Measurements from ENCODE around the gene P2RX3. TPM values are rescaled to one million over a fixed set of nuclear protein-coding genes. Genes with fewer than 3 reads are reported as not detected.

P2RX3 gene
- total and polyA plus RNA-seq, 4 experiments from 2014 or later: not detected

DNA sequence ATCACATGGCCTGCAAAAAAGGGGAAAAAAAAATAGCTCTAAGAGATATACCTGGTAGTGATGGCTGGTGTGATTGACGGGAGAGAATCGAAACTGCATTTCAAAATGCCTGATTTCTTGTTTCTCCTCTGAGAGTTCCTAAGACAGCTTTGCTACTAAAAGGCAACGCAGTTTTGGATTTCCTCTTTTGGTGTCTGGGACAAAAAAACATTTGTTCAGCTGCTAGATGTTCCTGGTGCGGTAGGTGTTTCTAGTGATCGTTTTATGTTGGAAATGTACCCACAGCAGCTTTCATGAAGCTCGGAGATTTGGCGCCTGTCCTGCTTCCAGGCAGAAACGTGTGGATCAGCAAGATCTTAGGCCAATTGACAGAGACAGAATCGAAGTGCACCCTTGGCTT lies 18.1 kb downstream of the P2RX3 start:
- no peaks in the 10 kb centered on the region for H3K27me3 ChIP-seq (ENCODE audit: insufficient read depth, low read length)
- ChIA-PET POLR2A (ENCODE audit: partially characterized antibody) (no interaction called here), CTCF (ENCODE audit: partially characterized antibody) (interaction anchor here (1.3 to 7.8 kb wide), 2 partner anchors 8 to 137 kb away, joined by 3 to 70 read pairs; no protein-coding TSS in a partner anchor)
- intact Hi-C loops (cut with micrococcal nuclease): no loop called here
- no peaks in the 10 kb centered on the region for H3K36me3 ChIP-seq (ENCODE audit: insufficient read depth, low read length)
- no peak for DNase-seq
- H3K4me1 Mint-ChIP-seq: no peaks in the 10 kb centered on the region
- peaks cover 0 to under 1% (median 0%) of the 10 kb centered on the region in 8 donors for H3K9me3 Mint-ChIP-seq
- no peaks in the 10 kb centered on the region for H3K36me3 Mint-ChIP-seq
- H3K27ac Mint-ChIP-seq: no peak overlapping the region
- H3K9me3 ChIP-seq (ENCODE audit: control insufficient read depth in 1 of 2, low read length in 2 of 2): no peaks in the 10 kb centered on the region
- H3K4me3 ChIP-seq (ENCODE audit: low read length in 2 of 2): no peak overlapping the region
- no peak overlapping the region for H3K27ac ChIP-seq (ENCODE audit: low read depth, low read length)
- no peaks in the 10 kb centered on the region for H3K4me1 ChIP-seq (ENCODE audit: insufficient read depth, low read length)
- H3K4me3 Mint-ChIP-seq: no peak overlapping the region
- H3K27me3 Mint-ChIP-seq: peaks cover 5 to 10% of the 10 kb centered on the region in 2 donors

DNA sequence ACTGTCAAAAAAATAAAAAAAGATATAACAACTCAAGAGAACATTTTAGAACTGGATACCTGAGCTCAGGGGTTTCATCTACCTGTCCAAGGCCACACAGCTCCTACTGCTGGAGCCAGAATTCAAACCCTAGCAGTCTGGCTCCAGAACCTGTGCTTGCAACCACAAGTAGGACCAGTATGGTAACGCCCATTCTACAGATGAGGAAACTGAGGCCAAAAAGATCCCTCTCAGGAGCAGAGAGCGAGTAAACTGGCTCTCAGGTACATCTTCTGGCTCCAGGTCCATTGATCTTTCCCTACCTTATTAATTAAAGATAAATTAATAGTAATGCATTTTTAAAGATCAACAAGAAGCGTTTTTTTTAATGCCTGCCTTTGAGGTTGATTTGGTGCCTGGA lies 19.2 kb downstream of the P2RX3 start:
- ChIA-PET POLR2A (ENCODE audit: partially characterized antibody) (no interaction called here), CTCF (ENCODE audit: partially characterized antibody) (interaction anchor here (7.8 kb wide), 1 partner anchor 9 kb away, joined by 70 read pairs; no protein-coding TSS in a partner anchor)
- Histone ChIP-seq H3K36me3 (ENCODE audit: insufficient read depth, low read length) (no peaks in the 10 kb centered on the region), H3K9me3 (ENCODE audit: control insufficient read depth in 1 of 2, low read length in 2 of 2) (no peaks in the 10 kb centered on the region), H3K4me1 (ENCODE audit: insufficient read depth, low read length) (no peaks in the 10 kb centered on the region), H3K4me3 (ENCODE audit: low read length in 2 of 2) (no peak overlapping the region), H3K27ac (ENCODE audit: low read depth, low read length) (no peak overlapping the region), H3K27me3 (ENCODE audit: insufficient read depth, low read length) (no peaks in the 10 kb centered on the region)
- H3K9me3 Mint-ChIP-seq: no peaks in the 10 kb centered on the region
- no peaks in the 10 kb centered on the region for H3K4me1 Mint-ChIP-seq
- no peak overlapping the region for H3K27ac Mint-ChIP-seq
- no peaks in the 10 kb centered on the region for H3K36me3 Mint-ChIP-seq
- H3K27me3 Mint-ChIP-seq: peaks cover 7 to 13% of the 10 kb centered on the region in 2 donors
- H3K4me3 Mint-ChIP-seq: no peak overlapping the region
- DNase-seq: no peak
- intact Hi-C loops (cut with micrococcal nuclease): no loop called here

DNA sequence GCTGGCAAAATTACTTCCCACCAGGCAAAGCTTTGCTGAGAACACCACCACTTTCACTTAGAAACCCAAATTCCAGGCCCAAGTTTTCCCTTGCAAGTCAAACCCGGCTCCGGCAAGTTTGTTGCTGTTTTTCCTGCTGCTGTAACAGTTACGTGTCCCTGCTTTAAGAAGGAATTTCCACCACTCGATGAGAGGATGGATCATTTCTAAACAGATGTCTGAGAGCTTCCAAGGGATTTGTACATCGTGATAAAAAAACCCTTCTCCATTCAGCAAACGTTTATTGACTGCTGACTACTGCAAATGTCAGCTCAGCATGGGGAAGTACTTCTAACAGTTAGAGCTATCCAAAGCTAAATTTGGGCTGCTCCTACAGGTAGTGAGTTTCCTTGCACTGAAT lies 19.7 kb downstream of the P2RX3 start:
- H3K4me1 ChIP-seq (ENCODE audit: insufficient read depth, low read length): no peaks in the 10 kb centered on the region
- intact Hi-C loops (cut with micrococcal nuclease): no loop called here
- no peaks in the 10 kb centered on the region for H3K9me3 ChIP-seq (ENCODE audit: control insufficient read depth in 1 of 2, low read length in 2 of 2)

DNA sequence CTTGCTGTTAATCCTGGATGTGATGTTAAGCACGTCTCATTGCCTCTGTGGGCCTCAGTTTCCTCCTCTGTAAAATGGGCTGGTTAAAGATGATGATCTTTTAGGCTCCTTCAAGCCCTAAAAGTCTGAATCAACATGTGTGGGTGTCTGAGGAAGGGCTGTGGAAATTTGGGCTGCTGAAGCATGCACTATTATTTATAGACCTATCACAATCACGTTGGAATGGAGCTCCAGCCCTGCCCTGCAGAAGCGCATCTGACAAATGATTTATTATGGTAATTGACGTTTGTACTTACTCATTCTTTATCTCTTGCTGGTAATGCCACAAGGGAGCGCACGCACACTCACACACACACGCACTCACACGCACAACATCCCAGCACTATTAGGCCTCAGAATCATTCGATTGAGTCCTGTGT lies 20.4 kb downstream of the P2RX3 start:
- peak overlapping the region in 1 of 7 donors; percentile 36 for H3K27ac Mint-ChIP-seq
- CTCF ChIA-PET (ENCODE audit: partially characterized antibody): interaction anchor here (7.8 kb wide), 1 partner anchor 10 kb away, joined by 70 read pairs; no protein-coding TSS in a partner anchor
- Histone ChIP-seq H3K27me3 (ENCODE audit: insufficient read depth, low read length) (no peaks in the 10 kb centered on the region), H3K4me3 (ENCODE audit: low read length in 2 of 2) (no peak overlapping the region), H3K36me3 (ENCODE audit: insufficient read depth, low read length) (no peaks in the 10 kb centered on the region), H3K9me3 (ENCODE audit: control insufficient read depth in 1 of 2, low read length in 2 of 2) (no peaks in the 10 kb centered on the region), H3K27ac (ENCODE audit: low read depth, low read length) (no peak overlapping the region), H3K4me1 (ENCODE audit: insufficient read depth, low read length) (no peaks in the 10 kb centered on the region)
- peaks cover 7 to 16% of the 10 kb centered on the region in 2 donors for H3K27me3 Mint-ChIP-seq
- no peaks in the 10 kb centered on the region for H3K4me1 Mint-ChIP-seq
- intact Hi-C loops (cut with micrococcal nuclease): no loop called here
- no peak for DNase-seq
- H3K36me3 Mint-ChIP-seq: no peaks in the 10 kb centered on the region
- no peak overlapping the region for H3K4me3 Mint-ChIP-seq
- POLR2A ChIA-PET (ENCODE audit: partially characterized antibody): no interaction called here
- H3K9me3 Mint-ChIP-seq: no peaks in the 10 kb centered on the region

More for the DNA sequence above, 19.7 kb downstream of the P2RX3 start:
- Mint-ChIP-seq H3K4me1 (no peaks in the 10 kb centered on the region), H3K27me3 (peaks cover 7 to 13% of the 10 kb centered on the region in 2 donors), H3K36me3 (no peaks in the 10 kb centered on the region), H3K4me3 (no peak overlapping the region), H3K9me3 (no peaks in the 10 kb centered on the region), H3K27ac (no peak overlapping the region)
- Histone ChIP-seq H3K36me3 (ENCODE audit: insufficient read depth, low read length) (no peaks in the 10 kb centered on the region), H3K4me3 (ENCODE audit: low read length in 2 of 2) (no peak overlapping the region), H3K27ac (ENCODE audit: low read depth, low read length) (no peak overlapping the region), H3K27me3 (ENCODE audit: insufficient read depth, low read length) (no peaks in the 10 kb centered on the region)
- CTCF ChIA-PET (ENCODE audit: partially characterized antibody): interaction anchor here (0.7 to 7.8 kb wide), 2 partner anchors 10 to 279 kb away, joined by 3 to 70 read pairs; no protein-coding TSS in a partner anchor
- no peak for DNase-seq
- POLR2A ChIA-PET (ENCODE audit: partially characterized antibody): no interaction called here

DNA sequence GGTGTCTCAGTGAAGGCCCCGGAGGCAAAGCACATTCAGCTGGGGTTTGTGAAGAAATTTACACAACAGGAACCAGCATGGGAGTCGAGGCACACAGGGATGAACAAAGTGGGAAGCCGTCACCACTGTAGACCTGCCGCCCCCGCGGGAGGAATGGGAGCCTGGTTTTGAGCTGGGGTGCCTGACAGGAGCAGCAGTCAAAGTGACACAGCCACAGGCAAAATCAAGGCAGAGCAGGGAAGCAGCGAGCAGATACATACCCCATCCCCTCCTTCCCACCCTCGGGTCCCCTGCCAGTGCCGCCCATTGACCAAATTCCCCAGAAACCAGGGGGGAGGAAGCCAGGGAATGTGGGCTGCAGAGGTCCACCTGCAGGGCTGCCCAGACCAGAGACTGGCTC lies 20.8 kb downstream of the P2RX3 start:
- intact Hi-C loops (cut with micrococcal nuclease): no loop called here
- Mint-ChIP-seq H3K4me3 (no peak overlapping the region), H3K27me3 (peaks cover 10 to 16% of the 10 kb centered on the region in 2 donors), H3K4me1 (no peaks in the 10 kb centered on the region), H3K27ac (no peak overlapping the region), H3K9me3 (no peaks in the 10 kb centered on the region), H3K36me3 (no peaks in the 10 kb centered on the region)
- no peak overlapping the region for H3K4me3 ChIP-seq (ENCODE audit: low read length in 2 of 2)
- no peaks in the 10 kb centered on the region for H3K36me3 ChIP-seq (ENCODE audit: insufficient read depth, low read length)
- H3K27ac ChIP-seq (ENCODE audit: low read depth, low read length): no peak overlapping the region
- H3K4me1 ChIP-seq (ENCODE audit: insufficient read depth, low read length): no peaks in the 10 kb centered on the region
- CTCF ChIA-PET (ENCODE audit: partially characterized antibody): interaction anchor here (0.6 to 7.8 kb wide), 4 partner anchors 11 to 135 kb away, joined by 4 to 70 read pairs (median 6); no protein-coding TSS in a partner anchor
- H3K27me3 ChIP-seq (ENCODE audit: insufficient read depth, low read length): no peaks in the 10 kb centered on the region
- no peak for DNase-seq
- H3K9me3 ChIP-seq (ENCODE audit: control insufficient read depth in 1 of 2, low read length in 2 of 2): no peaks in the 10 kb centered on the region
- POLR2A ChIA-PET (ENCODE audit: partially characterized antibody): no interaction called here

DNA sequence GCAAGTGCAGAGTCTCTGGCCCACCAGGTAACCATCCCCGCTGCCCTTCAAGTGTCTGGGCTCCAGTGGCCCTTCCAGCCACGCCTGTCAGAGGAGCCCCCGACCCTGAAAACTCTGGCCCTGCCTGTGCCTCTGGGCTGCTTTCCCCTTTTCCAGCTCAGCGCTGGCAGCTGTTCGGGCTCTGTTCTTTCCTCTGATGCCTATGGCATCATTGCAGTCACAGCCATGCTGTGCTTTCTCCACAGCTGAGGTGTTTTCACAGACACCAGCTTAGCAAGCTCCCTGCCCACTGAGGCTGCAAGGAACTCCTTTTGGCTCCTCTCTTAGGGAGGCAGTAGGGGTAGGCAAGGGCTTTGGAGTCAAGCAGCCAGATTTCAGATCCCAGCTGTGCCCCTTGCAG lies 21.2 kb downstream of the P2RX3 start:
- H3K27ac ChIP-seq (ENCODE audit: low read depth, low read length): no peak overlapping the region
- H3K27ac Mint-ChIP-seq: no peak overlapping the region
- intact Hi-C loops (cut with micrococcal nuclease): no loop called here
- CTCF ChIA-PET (ENCODE audit: partially characterized antibody): interaction anchor here (0.6 to 7.8 kb wide), 4 partner anchors 11 to 134 kb away, joined by 4 to 70 read pairs (median 6); no protein-coding TSS in a partner anchor
- H3K4me3 Mint-ChIP-seq: no peak overlapping the region
- no peaks in the 10 kb centered on the region for H3K9me3 ChIP-seq (ENCODE audit: control insufficient read depth in 1 of 2, low read length in 2 of 2)
- no peak for DNase-seq
- no peaks in the 10 kb centered on the region for H3K4me1 Mint-ChIP-seq
- POLR2A ChIA-PET (ENCODE audit: partially characterized antibody): no interaction called here
- H3K27me3 Mint-ChIP-seq: peaks cover 10 to 16% of the 10 kb centered on the region in 2 donors
- no peaks in the 10 kb centered on the region for H3K27me3 ChIP-seq (ENCODE audit: insufficient read depth, low read length)
- no peaks in the 10 kb centered on the region for H3K4me1 ChIP-seq (ENCODE audit: insufficient read depth, low read length)
- H3K36me3 ChIP-seq (ENCODE audit: insufficient read depth, low read length): no peaks in the 10 kb centered on the region
- no peaks in the 10 kb centered on the region for H3K36me3 Mint-ChIP-seq
- H3K9me3 Mint-ChIP-seq: no peaks in the 10 kb centered on the region
- H3K4me3 ChIP-seq (ENCODE audit: low read length in 2 of 2): no peak overlapping the region

DNA sequence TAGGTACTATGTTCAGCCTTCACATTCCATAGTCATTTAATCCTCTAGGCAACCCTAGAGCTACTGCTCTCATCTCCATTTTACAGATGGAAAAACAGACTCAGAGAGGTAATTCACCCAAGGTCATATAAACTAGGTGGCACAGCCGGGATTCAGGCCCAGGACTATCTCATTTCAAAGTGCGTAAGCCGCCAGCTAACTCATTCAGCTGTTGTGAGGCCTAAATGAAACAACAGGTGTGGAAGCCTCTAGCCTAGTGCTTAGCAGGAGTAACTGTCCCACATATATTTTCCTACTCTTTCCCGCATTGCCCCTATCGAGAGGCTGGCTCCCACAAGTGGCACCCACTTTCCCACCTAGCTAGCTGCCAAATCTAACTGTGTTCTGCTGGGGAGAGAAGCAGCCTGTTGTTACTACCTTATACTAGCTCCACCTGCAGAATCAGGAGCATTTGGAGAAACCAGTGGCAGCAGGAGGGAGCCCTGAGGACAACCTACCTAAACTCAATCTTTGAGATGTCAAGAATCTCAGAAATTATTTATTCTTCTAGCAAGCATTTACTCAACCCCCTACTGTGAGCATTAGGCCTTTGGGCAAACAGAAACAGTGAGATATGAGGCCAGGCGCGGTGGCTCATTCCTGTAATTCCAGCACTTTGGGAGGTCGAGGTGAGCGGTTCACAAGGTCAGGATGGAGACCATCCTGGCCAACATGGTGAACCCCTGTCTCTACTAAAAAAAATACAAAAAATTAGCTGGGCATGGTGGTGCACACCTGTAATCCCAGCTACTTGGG lies 21.9 kb downstream of the P2RX3 start:
- POLR2A ChIA-PET (ENCODE audit: partially characterized antibody): no interaction called here
- H3K27ac ChIP-seq (ENCODE audit: low read depth, low read length): no peak overlapping the region
- no peak overlapping the region for H3K27ac Mint-ChIP-seq
- H3K9me3 ChIP-seq (ENCODE audit: control insufficient read depth in 1 of 2, low read length in 2 of 2): no peaks in the 10 kb centered on the region
- no peaks in the 10 kb centered on the region for H3K9me3 Mint-ChIP-seq
- H3K4me3 ChIP-seq (ENCODE audit: low read length in 2 of 2): no peak overlapping the region
- no peaks in the 10 kb centered on the region for H3K27me3 ChIP-seq (ENCODE audit: insufficient read depth, low read length)
- CTCF ChIA-PET (ENCODE audit: partially characterized antibody): interaction anchor here (1.3 to 7.8 kb wide), 3 partner anchors 12 to 134 kb away, joined by 4 to 70 read pairs (median 8); no protein-coding TSS in a partner anchor
- H3K4me3 Mint-ChIP-seq: no peak overlapping the region
- H3K36me3 ChIP-seq (ENCODE audit: insufficient read depth, low read length): no peaks in the 10 kb centered on the region
- H3K4me1 Mint-ChIP-seq: no peaks in the 10 kb centered on the region
- peaks cover 5 to 12% of the 10 kb centered on the region in 2 donors for H3K27me3 Mint-ChIP-seq
- no peaks in the 10 kb centered on the region for H3K36me3 Mint-ChIP-seq
- intact Hi-C loops (cut with micrococcal nuclease): no loop called here
- DNase-seq: no peak
- H3K4me1 ChIP-seq (ENCODE audit: insufficient read depth, low read length): no peaks in the 10 kb centered on the region

All from CD4-positive, alpha-beta memory T cell (primary cell).